Measurements from ENCODE around the gene CRYBG1.

DNA sequence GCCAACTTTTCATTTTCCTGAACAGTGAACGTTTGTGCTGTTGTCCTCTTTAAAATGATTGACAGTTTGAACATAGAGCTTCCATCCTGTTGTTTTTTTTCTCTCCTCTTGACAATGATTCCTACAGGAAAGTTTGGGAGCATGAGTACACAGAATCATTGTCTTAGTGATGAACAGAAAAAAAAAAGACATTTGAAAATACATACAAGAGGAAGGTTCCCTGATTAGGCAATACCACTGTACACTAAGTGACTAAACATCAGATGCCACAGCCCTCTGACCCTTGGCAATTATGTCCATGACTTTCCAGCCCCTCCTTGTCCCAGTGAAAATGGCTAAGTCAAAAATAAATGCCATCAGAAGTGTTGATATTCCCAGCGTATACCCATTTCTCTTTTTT, 197.3 kb downstream of the CRYBG1 start:
- TF ChIP-seq, protein P1, sequence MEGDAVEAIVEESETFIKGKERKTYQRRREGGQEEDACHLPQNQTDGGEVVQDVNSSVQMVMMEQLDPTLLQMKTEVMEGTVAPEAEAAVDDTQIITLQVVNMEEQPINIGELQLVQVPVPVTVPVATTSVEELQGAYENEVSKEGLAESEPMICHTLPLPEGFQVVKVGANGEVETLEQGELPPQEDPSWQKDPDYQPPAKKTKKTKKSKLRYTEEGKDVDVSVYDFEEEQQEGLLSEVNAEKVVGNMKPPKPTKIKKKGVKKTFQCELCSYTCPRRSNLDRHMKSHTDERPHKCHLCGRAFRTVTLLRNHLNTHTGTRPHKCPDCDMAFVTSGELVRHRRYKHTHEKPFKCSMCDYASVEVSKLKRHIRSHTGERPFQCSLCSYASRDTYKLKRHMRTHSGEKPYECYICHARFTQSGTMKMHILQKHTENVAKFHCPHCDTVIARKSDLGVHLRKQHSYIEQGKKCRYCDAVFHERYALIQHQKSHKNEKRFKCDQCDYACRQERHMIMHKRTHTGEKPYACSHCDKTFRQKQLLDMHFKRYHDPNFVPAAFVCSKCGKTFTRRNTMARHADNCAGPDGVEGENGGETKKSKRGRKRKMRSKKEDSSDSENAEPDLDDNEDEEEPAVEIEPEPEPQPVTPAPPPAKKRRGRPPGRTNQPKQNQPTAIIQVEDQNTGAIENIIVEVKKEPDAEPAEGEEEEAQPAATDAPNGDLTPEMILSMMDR (conservative IDR thresholded peaks at IDR 0.05; ENCODE audit: low read depth, low read length) = no peak
- TF ChIP-seq EZH2 (IDR thresholded peaks at IDR 0.05; ENCODE audit: low read length, unreplicated experiment) = no peak
- TF ChIP-seq EZH2phosphoT487 (IDR thresholded peaks at IDR 0.05; ENCODE audit: borderline replicate concordance, low read length) = no peak

Measured in PC-3 (cell line).